Activated effector memory CD4-positive, alpha-beta T cell treated with anti-CD3 and anti-CD28 coated beads, Interleukin-2, amount 50 U/mL, for 16 hours (primary cell): ENCODE results near the gene LRCH1.

Experiments
- DNase-seq: peaks from one replicate; pipeline ENCODE4 v3.0.0-alpha.2; 2020

LRCH1 gene

GRCh38 chr13:46536341-46536740 is 16.6 kb upstream of the LRCH1 start:
- no peak for DNase-seq

DNA sequence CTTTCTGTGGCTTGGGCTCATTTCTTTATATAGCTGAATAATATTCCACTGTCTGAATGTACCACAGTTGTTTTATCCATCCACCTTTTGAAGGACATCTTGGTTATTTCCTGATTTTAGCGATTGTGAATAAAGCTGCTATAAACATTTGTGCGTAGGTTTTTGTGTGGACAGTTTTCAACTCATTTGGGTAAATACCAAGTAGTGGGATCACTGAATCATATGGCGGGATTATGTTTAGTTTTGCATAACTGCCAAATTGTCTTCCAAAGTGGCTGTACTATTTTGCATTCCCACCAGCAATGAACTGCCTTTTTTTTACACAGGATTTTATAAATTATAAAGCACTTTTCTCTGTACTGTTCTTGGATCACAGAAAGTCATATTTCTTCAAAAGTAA is 13.7 kb upstream of the LRCH1 start:
- no peak for DNase-seq

- no peak for DNase-seq
Measured at GRCh38 chr13:46541210-46541609, 11.8 kb upstream of the LRCH1 start.

- no peak for DNase-seq
Measured at GRCh38 chr13:46542833-46543232, 10.1 kb upstream of the LRCH1 start.

DNA sequence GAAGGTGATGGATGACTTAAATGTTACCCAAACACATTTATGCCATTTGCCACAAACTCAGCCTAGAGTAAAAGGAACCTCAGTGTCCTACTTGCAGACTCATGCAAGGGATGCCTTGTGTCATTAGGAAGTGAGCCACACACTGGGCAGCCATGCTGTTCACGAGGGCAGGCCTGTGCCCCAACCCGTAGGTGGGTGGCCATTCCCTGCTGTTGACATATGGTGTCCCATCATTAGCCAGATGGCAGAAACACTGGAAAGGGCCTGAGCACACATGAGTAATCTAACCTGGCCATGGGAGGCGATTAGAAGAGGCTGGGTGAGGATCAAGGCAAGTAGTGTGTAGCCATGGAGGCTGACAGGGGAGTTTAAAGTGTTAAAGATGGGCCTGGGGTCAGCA is 9.7 kb upstream of the LRCH1 start:
- DNase-seq: no peak

- no peak for DNase-seq
Measured at GRCh38 chr13:46544208-46544607, 8.8 kb upstream of the LRCH1 start.

GRCh38 chr13:46544811-46545210 is 8.2 kb upstream of the LRCH1 start:
- DNase-seq: no peak

- DNase-seq: no peak
Measured at GRCh38 chr13:46546084-46546768, 6.7 kb upstream of the LRCH1 start.

DNA sequence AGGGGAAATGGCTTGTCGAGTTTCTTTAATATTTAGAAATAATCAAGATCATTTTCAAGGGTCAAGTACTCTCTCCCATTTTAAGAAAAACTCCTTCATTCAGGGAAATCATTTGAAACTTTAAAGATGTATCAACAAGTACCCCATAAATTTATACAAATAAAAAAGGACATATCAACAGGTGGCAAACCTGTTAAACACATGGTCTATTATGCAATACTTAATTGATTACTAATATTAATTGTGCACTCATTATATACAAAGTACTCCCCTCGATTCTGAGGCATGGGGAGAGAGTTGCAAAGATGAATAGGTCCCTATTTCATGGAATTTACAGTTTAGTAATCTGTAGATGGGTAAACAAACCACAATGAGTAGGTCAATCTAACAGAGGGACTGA is 2.1 kb upstream of the LRCH1 start:
- DNase-seq: no peak

DNA sequence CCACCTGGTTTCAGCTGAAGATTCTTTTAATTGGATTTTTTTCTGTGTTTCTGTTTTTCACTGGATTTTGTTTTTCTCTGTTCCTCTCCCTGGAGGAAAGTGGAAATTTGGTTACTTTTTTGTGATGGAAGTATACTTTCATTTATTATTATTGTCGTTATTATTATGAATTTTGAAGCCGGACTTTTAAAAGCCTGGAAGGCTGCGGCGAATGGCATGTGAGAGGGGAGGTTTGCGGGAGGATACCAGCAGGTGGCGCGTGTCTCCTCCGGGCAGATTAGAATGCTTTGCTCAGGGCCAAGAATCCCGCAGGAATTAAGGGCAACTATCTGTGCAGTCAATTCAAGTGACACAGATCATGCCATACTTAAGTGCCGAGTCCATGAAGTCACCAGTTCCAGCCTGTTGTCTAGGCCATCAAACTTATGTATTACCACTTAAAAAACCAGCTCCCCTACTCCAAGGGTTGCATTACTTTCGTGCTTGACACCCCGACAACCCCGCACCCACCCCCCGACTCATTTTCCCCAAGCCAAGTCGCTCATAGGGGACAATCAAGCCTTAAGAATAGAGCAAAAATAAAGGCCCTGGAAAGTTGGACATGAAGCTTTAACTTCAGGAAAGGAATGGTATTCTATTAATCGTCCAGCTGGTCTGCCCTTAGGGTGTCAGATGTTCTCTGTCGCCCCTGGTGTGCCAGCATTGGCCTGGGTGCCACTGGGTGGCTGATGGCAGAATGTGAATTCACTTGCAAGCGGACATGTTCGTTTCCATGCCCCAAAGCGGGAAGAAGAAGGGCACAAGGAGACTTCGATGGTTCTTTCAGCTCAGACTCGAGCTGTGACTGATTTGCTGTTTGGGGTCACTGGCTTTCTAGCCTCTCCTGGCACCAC is 1.3 kb upstream of the LRCH1 start:
- DNase-seq: peak; percentile 87

GRCh38 chr13:46552303-46552682 is 677 bp upstream of the LRCH1 start:
- DNase-seq: no peak

DNA sequence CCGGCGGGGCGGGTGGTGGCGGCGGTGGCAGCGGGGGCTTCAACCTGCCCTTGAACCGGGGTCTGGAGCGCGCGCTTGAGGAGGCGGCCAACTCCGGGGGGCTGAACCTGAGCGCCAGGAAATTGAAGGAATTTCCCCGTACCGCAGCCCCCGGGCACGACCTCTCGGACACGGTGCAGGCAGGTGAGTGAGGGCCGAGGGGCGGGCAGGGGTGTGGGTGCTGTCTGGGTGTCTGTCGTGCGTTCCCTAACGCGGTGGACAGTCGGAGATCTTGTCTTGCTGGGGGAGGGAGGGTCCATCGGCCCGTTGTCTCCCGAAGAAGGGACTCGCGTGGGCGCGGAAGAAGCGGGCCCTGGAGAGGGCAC is 533 bp downstream of the LRCH1 start:
- DNase-seq: no peak

- DNase-seq: peak; percentile 89
Measured at GRCh38 chr13:46553886-46554858, 1.2 kb downstream of the LRCH1 start.

GRCh38 chr13:46554951-46555350 is 2.0 kb downstream of the LRCH1 start:
- no peak for DNase-seq

DNA sequence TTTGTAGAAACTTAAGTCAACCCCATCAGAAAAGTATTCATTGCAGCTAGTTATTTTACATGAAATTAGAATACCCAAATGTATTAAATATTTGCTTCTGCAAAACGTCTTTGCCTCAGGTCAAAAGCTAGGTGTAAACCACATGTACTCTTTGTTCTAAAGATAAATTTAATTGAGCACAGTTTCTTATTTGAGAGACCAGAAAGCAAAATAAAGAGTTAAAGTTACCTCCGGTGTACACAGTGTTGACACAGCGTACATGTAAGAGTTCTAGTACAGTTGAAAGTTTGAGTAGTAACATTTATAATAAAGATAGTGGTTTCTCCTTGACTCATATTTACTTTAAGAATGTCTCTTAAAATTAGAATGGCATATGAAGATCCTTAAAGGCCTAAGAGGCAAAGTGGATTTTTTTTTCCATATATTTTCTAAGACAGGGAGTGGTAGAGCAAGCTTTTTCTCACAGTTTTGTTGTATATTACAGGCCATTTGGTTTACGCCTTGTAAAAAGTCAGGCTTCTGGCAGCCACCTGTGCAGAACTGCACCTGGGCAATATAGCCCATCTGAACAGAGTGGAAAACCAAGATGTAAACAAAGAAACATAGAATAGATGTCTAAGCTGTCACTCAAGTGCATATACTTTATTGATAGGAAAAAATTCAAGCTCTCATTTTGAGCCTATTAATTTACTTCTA is 2.9 kb downstream of the LRCH1 start:
- no peak for DNase-seq

GRCh38 chr13:46556418-46556779 is 3.4 kb downstream of the LRCH1 start:
- DNase-seq: no peak

- no peak for DNase-seq
Measured at GRCh38 chr13:46559272-46559805, 6.4 kb downstream of the LRCH1 start.

GRCh38 chr13:46560778-46561177 is 7.8 kb downstream of the LRCH1 start:
- no peak for DNase-seq

DNA sequence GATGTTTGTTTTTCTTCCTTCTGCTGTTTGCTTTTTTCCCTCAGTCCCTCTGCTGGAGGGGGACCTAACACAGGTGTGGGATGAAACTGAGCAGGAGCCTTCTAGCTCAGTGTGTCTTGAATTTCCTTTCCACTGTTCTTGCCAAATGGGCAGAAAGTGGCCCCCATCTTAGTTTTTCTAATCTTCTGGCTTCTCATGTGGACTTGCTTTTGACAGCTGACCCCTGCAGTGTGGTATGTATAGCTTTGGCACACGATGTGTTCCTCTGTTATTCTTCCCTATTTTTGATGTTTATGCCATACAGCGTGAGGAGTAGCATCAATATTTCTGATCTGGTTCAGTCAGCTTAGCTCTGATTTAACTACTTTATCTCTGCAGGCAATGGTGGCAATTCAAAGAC is 8.3 kb downstream of the LRCH1 start:
- no peak for DNase-seq

- DNase-seq: no peak
Measured at GRCh38 chr13:46561691-46562090, 8.7 kb downstream of the LRCH1 start.

- DNase-seq: no peak
Measured at GRCh38 chr13:46562152-46562551, 9.2 kb downstream of the LRCH1 start.

GRCh38 chr13:46562581-46562980 is 9.6 kb downstream of the LRCH1 start:
- no peak for DNase-seq
